ENCODE measurements around the gene MYNN. TPM values are rescaled to one million over a fixed set of nuclear protein-coding genes. Genes with fewer than 3 reads are reported as not detected.

The MYNN gene
- total RNA-seq, 1 donor from 2014 or later = 5.7 TPM

DNA sequence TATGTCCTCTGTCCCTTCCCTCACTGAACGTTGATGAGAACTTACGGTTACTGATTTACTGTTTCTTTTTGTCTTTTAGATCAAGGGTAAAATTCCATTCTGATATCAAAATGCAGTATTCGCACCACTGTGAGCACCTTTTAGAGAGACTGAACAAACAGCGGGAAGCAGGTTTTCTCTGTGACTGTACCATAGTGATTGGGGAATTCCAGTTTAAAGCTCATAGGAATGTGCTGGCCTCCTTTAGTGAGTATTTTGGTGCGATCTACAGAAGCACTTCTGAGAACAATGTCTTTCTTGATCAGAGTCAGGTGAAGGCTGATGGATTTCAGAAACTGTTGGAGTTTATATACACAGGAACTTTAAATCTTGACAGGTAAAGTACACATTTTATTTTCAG is 990 bp downstream of the MYNN start:
- ATAC-seq = no peak
- no peak for DNase-seq (ENCODE audit: low spot score)

DNA sequence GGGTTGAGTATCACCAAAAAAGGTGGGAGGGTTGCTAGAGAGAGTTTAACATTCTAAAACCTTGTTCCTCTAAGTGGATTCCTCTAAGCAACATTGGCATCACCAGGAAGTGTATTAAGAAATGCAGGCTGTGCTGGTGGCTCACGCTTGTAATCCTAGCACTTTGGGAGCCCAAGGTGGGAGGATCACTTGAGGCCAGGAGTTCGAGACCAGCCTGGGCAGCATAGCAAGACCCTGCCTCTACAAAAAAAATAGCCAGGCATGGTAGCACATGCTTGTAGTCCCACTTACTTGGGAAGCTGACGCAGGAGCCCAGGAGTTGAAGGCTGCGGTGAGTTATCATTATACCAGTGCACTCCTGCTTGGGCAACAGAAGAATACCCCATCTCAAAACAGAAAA is 4.6 kb downstream of the MYNN start:
- no peak for ATAC-seq

GRCh38 chr3:169780742-169781141 is 7.5 kb downstream of the MYNN start:
- ATAC-seq (no peak), DNase-seq (ENCODE audit: low spot score) (no peak)

More for the DNA sequence above, 4.6 kb downstream of the MYNN start:
- DNase-seq (ENCODE audit: low spot score) = no peak

DNA sequence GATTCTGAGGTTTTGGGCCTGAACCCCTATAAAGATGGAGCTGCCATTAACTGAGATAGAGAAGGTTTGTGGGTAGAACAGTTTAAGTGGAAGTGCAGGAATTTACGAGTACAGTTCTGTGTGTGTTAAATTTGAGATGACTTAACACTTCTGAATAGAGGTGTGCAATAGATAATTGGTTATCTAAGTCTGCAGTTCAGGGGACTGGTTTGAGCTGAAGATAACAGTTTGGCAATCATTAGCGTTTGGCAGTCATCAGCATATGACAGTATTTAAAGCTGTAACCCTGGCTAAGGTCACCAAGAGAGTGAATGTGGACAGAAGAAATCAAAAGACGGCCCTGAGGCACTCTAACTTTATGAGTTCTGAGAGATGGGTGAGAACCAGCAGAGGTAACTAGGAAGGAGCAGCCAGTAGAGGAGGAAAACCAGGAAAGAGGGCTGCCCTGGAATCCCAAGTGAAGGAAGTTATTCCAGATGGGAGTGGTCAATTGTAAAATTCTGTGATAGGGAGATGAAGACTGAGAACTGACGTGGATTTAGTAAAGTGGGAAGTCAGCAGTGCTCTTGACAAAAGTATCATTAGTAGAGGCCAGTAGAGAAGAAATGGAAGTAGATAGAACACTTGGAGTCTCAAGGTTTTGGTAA is 8.1 kb downstream of the MYNN start:
- no peak for DNase-seq (ENCODE audit: low spot score)
- ATAC-seq = no peak

- DNase-seq (ENCODE audit: low spot score) = no peak
- no peak for ATAC-seq
Observed at GRCh38 chr3:169787120-169787519, 13.9 kb downstream of the MYNN start.

DNA sequence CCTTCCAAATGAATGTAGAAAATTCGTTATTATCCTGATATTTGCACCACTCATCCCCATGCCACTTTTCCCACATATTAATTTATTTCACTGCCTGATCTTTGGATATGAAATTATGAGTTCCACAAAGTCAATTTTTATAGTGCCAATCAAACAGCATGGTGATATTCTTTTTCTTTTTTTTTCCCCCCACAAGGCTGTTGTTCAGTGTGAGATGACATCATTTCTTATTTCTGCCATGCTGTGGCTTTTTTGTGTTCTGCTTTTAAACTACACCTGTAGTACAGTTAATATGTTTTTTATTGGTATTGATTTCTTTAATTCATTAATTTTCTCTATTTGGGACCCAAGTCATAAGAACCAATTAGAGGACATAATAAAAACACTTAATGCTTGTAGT is 14.6 kb downstream of the MYNN start:
- ATAC-seq = no peak

GRCh38 chr3:169790219-169790618 is 17.0 kb downstream of the MYNN start:
- no peak for ATAC-seq
- DNase-seq (ENCODE audit: low spot score) = no peak

More for the DNA sequence above, 14.6 kb downstream of the MYNN start:
- no peak for DNase-seq (ENCODE audit: low spot score)

- no peak for DNase-seq (ENCODE audit: low spot score)
- ATAC-seq = no peak
Observed at GRCh38 chr3:169790687-169791429, 17.7 kb downstream of the MYNN start.

- no peak for ATAC-seq
- no peak for DNase-seq (ENCODE audit: low spot score)
Observed at GRCh38 chr3:169792359-169792758, 19.2 kb downstream of the MYNN start.

DNA sequence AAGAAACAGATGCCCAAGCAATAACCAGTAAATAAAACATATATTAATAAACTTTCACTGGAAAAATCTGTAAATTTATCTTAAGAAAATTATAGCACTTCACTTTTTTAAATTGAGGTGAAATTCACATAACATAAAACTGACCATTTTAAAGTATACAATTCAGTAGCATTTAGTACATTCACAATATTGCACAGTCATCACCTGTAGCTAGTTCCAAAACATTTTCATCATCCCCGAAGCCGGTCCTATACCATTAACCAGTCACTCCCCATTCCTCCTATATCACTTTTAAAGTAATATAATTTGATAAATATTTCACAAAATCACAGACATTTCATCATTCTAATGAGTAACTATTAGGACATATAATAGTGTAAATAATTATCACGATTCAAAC is 31.5 kb downstream of the MYNN start:
- no peak for ATAC-seq
- DNase-seq (ENCODE audit: low spot score) = no peak

- DNase-seq (ENCODE audit: low spot score) (no peak), ATAC-seq (no peak)
Observed at GRCh38 chr3:169809230-169809795, 36.1 kb downstream of the MYNN start.

DNA sequence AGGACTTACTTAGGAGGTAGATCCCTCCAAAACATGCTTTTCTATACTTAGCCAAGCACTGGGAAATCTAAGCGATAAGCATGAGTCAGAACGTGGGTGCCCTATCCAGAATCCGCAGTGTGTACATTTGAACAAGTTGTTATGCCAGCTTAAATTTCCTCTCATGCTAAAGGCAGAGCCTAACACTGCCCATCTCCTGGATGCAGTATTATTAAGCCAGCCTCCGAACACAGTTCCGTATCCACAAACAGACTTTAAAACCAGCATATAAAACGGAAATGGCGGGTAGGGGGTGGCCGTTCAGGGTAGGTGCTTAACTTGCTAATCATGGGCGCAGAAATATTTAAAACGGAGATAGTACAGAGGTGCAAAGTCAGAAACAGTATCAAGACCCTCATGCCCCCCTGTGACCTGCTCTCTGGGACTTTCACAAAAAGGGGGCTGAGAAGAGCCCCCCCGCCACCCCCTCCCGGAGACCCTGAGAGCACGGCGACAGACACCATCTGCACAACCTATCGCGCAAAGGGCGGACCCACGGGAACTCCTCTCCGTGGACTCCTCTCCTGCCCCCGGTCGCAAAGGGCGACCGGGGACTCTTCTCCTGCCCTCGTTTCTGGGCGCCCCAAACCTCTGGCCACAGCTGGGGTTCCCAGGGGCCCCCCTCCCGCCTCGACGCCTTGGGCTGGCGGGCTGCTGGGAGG is 38.6 kb downstream of the MYNN start:
- peak; percentile 24 for ATAC-seq

GRCh38 chr3:169812332-169813235 is 39.4 kb downstream of the MYNN start, which contains the start of the genes LRRC34 and LRRIQ4:
LRRC34 (minus strand) TSS chr3:169812904; CDS start chr3:169812548, 356 bp downstream.
LRRIQ4 (plus strand) TSS chr3:169812870; CDS start chr3:169821922, 9,052 bp downstream.
- peak; percentile 89 for ATAC-seq
- DNase-seq (ENCODE audit: low spot score) = peak; percentile 60

More for the DNA sequence above, 38.6 kb downstream of the MYNN start:
- DNase-seq (ENCODE audit: low spot score) = no peak

- no peak for DNase-seq (ENCODE audit: low spot score)
Observed at GRCh38 chr3:169813278-169813677, 40.1 kb downstream of the MYNN start.

DNA sequence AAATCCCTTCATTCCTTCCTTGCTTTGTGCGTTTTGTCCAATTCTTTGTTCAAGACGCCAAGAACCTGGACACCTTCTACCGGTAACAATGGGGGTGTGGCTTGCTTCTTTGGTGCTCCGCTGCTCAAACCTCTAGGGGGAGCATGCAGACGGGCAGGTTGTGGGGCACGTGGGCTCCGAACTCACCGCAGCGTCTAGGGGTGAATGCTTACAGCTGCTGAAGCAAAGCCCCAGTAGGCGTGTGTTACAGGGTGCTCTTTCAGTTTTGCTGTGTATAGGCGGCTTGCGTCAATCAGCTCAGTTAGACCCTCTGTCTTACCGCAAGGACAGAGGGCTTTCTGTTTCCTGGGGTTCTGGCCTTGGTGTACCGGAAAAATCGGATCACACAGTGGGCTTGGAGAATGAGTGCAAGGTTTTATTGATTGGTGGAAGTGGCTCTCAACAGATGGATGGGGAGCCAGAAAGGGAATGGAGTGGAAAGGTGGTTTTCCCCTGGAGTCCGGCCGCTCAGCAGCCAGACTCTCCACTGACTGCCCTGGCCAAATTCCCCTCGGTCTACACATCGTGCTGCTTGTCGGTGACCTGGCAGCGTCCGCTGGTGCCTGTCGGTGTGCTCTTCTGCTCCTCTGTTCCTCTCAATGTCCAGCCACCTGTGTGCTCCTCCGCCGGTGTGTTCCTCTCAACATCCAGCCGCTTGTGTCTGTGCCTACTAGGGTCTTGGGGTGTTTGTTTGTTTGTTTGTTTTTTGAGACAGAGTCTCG is 40.7 kb downstream of the MYNN start:
- ATAC-seq (peak; percentile 41), DNase-seq (ENCODE audit: low spot score) (no peak)

More at GRCh38 chr3:169813278-169813677, 40.1 kb downstream of the MYNN start:
- ATAC-seq = no peak

DNA sequence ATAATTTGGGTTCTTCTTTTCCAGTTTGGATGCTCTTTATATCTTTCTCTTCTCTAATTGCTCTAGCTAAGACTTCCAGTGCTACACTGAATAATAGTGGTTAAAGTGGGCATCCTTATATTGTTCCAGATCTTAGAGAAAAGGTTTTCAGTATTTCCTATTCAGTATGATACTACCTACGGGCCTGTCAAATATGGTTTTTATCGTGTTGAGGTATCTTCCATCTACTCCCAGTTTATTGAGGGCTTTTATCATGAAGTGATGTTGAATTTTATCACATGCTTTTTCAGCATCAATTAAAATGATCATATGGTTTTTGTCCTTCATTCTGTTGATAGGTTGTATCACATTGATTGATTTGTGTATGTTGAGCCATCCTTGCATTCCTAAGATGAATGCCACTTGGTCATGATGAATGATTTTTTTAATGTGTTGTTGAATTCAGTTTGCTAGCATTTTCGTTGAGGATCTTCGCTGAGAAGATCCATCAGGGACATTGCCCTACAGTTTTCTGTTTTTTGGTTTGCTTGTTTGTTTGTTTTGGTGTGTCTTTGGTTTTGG is 42.5 kb downstream of the MYNN start:
- ATAC-seq (no peak), DNase-seq (ENCODE audit: low spot score) (no peak)

- DNase-seq (ENCODE audit: low spot score) (no peak), ATAC-seq (no peak)
Observed at GRCh38 chr3:169818316-169818715, 45.1 kb downstream of the MYNN start.

GRCh38 chr3:169822091-169822490 is 48.9 kb downstream of the MYNN start:
- DNase-seq (ENCODE audit: low spot score) = no peak
- ATAC-seq = no peak

- ATAC-seq = no peak
- DNase-seq (ENCODE audit: low spot score) = no peak
Observed at GRCh38 chr3:169822540-169822939, 49.3 kb downstream of the MYNN start.

All from left lobe of liver (tissue), 2 donors.